ENCODE data around the gene BARHL1.

Gene BARHL1

DNA sequence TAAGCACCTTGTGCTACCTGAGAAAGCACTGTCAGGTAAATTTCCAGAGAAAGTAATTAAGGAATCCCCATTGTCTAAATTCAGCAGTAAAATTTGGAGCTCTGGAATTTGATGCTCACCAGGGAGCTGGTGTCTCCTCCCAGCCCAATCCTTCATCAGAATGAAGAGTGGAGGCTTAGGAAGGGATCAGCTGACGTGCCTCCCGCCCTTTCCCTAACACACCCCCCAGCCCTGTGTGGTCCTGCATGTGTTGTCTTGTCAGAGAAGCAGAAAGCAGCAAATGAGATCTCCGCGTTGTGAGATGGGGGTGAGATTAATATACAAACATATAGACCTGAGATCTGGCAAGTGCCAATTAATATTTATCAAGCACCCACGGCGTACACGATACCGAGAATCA lies 26.9 kb upstream of the BARHL1 start:
- TF ChIP-seq, protein P1, sequence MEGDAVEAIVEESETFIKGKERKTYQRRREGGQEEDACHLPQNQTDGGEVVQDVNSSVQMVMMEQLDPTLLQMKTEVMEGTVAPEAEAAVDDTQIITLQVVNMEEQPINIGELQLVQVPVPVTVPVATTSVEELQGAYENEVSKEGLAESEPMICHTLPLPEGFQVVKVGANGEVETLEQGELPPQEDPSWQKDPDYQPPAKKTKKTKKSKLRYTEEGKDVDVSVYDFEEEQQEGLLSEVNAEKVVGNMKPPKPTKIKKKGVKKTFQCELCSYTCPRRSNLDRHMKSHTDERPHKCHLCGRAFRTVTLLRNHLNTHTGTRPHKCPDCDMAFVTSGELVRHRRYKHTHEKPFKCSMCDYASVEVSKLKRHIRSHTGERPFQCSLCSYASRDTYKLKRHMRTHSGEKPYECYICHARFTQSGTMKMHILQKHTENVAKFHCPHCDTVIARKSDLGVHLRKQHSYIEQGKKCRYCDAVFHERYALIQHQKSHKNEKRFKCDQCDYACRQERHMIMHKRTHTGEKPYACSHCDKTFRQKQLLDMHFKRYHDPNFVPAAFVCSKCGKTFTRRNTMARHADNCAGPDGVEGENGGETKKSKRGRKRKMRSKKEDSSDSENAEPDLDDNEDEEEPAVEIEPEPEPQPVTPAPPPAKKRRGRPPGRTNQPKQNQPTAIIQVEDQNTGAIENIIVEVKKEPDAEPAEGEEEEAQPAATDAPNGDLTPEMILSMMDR (IDR thresholded peaks at IDR 0.05; ENCODE audit: control insufficient read depth, extremely low read depth, insufficient read depth), result no peak
- no peak for DNase-seq (ENCODE audit: low read depth)
- H3K4me3 ChIP-seq (ENCODE audit: low read depth, low read length), result no peak overlapping the region

DNA sequence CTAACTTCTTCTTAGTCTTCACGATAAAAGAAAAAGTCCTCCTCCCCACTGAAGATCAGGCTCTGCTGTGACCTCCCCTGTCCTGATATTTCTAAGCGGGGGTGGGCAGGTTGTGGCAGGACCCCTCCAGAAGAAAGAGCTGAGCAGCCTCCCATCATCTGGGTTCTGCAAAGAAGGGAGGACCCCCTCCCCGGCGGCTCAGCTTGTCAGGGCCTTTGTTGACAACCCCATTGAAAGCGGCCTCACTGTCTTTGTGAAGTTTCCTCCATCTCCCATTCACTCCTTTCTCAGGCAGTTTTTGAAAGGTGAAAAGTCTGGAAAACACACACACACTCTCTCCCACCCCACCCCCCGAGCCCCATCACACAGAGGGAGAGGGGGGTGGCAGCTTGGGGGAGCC lies 26.2 kb upstream of the BARHL1 start:
- no peak overlapping the region for H3K4me3 ChIP-seq (ENCODE audit: low read depth, low read length)
- TF ChIP-seq, protein P1 (IDR thresholded peaks at IDR 0.05; ENCODE audit: control insufficient read depth, extremely low read depth, insufficient read depth), result no peak
- DNase-seq (ENCODE audit: low read depth), result no peak

DNA sequence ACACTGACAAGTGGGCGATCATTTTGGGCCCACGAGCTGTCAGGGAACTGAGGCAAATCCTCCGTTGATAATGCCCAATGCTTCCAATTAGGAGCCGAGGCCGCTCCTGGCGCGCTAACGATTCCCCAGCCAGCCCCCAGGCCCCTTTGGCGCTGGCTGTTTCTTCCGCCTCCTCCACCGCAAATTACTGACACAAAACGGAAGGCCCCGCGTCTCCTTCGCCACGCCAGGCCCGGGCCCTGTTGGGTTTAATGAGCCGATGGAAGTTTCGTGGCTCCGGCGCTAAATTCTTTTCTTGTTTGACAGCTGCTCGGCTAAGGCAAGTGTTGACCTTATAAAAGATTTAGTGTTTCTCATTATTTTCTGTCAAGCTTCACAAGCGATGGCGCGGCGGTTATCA lies 25.7 kb upstream of the BARHL1 start:
- no peak overlapping the region for H3K4me3 ChIP-seq (ENCODE audit: low read depth, low read length)
- DNase-seq (ENCODE audit: low read depth), result no peak
- TF ChIP-seq, protein P1 (IDR thresholded peaks at IDR 0.05; ENCODE audit: control insufficient read depth, extremely low read depth, insufficient read depth), result no peak

DNA sequence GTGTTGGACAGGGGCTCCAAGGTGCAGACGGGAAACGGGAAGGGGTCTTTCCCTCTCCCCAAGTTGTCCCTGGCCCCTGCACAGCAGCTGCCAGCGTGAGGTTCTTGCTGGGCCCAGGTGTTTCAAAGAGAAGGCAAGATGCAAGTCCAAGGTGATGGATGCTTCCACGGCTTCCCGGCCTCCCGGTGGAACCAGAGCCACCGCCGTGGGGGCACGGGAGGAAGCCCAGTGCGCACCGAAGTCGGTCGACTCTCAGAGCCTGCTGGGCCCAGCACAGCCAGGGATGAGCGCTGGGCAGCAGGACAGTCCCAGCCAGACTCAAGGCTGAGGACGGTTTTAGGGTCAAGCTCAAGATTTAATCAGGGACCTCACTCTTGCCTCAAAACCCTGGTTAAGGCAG lies 25.2 kb upstream of the BARHL1 start:
- no peak for DNase-seq (ENCODE audit: low read depth)
- TF ChIP-seq, protein P1 (IDR thresholded peaks at IDR 0.05; ENCODE audit: control insufficient read depth, extremely low read depth, insufficient read depth), result no peak
- no peak overlapping the region for H3K4me3 ChIP-seq (ENCODE audit: low read depth, low read length)

DNA sequence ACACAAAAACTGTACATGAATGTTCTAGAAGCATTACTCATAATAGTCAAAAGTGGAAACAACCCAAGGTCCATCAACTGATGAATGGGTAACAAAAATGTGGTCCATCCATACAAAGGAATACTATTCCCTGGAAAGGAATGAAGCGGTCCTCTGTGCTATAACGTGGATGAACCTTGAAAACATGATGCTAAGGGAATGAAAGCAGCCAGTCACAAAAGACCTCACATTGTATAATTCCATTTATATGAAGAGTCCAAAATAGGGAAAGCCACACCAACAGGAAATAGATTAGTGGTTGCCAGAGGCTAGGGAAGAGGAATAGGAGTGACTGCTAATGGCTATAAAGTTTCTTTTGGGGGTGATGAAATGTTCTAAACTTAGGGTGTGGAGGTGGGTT lies 22.7 kb upstream of the BARHL1 start:
- H3K4me3 ChIP-seq (ENCODE audit: low read depth, low read length), result no peak overlapping the region
- DNase-seq (ENCODE audit: low read depth), result no peak
- TF ChIP-seq, protein P1 (IDR thresholded peaks at IDR 0.05; ENCODE audit: control insufficient read depth, extremely low read depth, insufficient read depth), result no peak

DNA sequence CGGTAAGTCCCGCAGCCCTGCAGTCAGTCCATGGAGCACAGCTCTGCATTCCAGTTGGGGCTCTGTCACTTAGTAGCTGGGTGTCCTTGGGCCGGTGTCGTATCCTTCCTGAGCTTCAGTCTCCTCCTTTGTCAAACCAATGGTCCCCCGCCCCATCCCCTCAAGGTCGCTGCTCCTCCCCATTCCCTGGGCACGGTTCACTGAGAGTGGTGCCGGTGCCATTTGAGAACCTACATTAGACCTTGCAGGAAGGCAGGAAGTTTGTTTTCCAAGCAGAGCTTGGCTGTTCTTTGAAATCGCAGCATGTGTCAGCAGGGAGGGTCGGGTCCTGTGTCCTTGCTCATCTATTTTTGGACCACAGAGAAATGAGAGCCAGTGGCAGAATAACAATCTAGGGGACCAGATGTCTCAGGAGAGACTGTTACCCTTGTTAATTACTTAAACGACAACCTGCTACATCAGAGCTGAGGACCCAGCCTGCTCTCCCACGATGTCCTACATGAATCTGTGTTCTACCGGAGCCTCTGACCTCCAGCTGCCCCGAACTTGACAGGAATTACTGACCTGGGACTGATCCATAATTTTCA lies 21.7 kb upstream of the BARHL1 start:
- DNase-seq (ENCODE audit: low read depth), result no peak

DNA sequence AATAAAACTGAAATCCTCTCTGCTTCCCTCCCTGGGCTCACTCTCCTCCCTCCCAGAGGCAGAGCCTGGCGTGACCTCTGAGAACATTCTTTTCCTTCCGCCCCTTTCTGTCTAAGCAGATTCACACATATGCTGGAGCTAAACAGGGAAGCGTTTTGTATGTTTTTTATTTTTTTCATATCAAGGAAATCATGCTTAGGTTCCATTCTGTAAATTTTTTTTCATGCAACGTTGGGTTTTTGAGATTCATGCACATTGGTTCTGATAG lies 20.2 kb upstream of the BARHL1 start:
- H3K4me3 ChIP-seq (ENCODE audit: low read depth, low read length), result no peak overlapping the region
- TF ChIP-seq, protein P1 (IDR thresholded peaks at IDR 0.05; ENCODE audit: control insufficient read depth, extremely low read depth, insufficient read depth), result no peak
- DNase-seq (ENCODE audit: low read depth), result no peak

More for the DNA sequence above, 21.7 kb upstream of the BARHL1 start:
- no peak overlapping the region for H3K4me3 ChIP-seq (ENCODE audit: low read depth, low read length)
- TF ChIP-seq, protein P1 (IDR thresholded peaks at IDR 0.05; ENCODE audit: control insufficient read depth, extremely low read depth, insufficient read depth), result no peak

All from LNCaP clone FGC (cell line).